CD4-positive, alpha-beta T cell treated with Interleukin-15 for 4 hours (primary cell): Measurements from ENCODE around the gene PMVK.
"Not testable (repeated sequence)": the region's sequence is repeated elsewhere in the genome, so short reads cannot be mapped to it uniquely, and the experiment has no call there.

Experiments used
- DNase-seq: peaks from one replicate; pipeline ENCODE4 v3.0.0-alpha.2; 2020; ENCODE audit warnings: low spot score

The PMVK gene

DNA sequence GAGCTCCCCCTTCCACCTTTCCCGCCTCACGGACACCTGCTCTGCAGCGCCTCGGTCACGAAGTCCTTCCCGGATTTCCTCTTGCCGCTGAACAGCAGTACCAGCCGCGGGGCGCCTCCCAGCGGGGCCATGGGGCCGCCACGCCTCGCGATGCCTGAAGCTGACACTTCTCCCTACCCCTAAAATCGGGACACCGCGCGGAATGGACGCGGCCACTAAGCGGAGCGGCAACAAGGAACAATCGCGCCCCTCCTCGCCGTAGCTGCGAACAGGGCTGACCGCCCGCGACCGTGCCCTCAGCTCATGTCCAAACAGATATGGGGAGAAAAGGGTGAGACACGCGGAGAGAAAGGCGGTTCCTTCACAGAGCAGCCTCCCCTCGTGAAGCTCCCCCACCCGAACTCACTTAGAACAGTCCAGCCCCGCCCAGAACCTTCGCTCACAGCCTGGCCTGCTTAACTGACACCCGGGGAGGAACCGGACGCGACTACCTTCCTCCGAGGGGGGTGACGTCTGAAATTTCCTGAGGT lies at the start of gene PMVK:
PMVK (minus strand) TSS at position 165 of the 530 bp plus-strand sequence; CDS start at position 131, 34 bp downstream.
- DNase-seq: peak; percentile 96

GRCh38 chr1:154983776-154984466 lies 47.4 kb upstream of the PMVK start:
- DNase-seq: no peak

DNA sequence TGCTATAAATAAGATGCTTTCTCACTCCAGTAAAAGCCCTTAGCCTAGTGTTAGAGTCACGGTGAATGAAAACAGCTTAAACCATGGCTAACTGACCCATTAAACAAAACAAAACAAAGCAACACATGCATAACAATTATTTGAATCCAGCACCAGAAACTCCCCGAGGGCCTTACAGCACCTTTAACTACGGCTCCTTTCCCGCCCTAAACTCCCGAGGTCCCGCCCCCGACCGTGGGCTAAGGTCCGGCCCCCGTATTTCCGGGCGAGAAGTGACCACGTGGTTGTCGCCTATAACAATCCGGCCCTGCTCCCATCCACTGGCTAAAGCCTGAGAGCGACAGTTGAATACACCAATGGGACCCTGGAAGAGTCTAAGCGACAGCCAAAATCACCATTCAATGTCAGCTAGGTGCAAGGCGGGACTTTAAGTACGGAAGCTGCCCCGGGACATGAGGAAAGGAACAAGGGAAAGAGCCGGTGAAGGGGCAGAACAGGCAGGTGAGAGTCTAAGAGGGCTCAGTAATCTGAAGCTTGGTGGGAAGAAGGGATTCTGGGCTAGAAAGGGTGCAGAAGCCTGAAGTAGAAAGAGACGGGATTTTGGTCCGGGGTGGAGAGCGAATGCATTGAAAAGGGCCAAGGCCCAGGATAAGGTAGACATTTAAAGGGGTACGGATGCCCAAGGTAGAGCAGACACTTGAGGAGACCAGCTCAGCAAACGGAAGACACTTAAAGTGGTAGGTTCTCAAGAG lies 46.6 kb upstream of the PMVK start, which contains the start of gene FLAD1:
FLAD1 (plus strand) TSS at position 448 of the 752 bp plus-strand sequence. CDS start 351 bp downstream, outside the sequence.
- peak; percentile 99 for DNase-seq

DNA sequence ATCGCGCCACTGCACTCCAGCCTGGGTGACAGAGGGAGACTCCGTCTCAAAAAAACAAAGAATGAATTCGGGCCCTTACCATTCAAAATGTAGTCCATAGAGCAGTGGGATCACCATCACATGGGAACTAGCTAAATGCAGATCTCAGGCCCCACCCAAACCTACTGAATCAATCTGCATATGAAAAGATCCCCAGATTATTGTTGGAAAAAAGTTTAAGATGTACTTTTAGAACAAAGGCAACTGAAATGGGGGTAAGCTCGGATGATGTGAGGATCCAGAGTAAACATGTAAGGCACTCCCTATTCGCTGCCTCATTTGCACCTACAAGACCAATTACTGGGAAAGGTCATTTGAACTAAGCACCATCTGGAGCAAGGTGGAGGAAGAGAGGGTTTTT lies 45.8 kb upstream of the PMVK start:
- no peak for DNase-seq

DNA sequence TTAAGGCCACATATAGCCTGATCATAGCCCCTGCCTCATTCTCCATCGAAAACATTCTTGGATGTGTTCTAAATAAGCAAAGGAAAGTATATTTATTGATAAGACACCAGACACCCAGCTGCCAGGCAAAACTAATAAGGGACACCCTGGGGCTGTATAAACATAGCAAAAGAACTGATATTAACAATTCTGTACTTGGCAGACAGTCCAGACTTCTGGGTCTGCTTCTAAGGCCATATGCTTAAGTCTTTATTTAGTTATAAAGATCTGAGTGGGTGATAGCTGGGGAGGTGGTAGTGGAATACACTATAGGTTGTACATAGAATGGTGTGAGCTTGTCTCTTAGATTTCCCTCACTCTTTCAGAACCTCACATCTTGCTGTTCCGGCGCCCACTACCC lies 41.8 kb upstream of the PMVK start:
- no peak for DNase-seq

DNA sequence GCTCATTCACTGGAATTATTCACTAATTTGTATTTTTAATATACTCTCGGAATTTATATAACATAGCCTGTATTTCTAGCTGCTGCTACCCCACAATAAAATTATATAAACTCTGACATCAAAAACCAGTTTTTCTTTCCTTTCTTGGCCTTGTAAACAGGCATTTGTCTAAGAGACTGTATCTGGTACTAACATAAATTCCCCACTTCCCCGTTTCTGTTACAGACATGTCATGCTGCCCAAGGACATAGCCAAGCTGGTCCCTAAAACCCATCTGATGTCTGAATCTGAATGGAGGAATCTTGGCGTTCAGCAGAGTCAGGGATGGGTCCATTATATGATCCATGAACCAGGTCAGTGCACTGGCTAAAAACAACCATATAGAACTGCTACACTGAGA lies 41.2 kb upstream of the PMVK start:
- not testable (repeated sequence) for DNase-seq

DNA sequence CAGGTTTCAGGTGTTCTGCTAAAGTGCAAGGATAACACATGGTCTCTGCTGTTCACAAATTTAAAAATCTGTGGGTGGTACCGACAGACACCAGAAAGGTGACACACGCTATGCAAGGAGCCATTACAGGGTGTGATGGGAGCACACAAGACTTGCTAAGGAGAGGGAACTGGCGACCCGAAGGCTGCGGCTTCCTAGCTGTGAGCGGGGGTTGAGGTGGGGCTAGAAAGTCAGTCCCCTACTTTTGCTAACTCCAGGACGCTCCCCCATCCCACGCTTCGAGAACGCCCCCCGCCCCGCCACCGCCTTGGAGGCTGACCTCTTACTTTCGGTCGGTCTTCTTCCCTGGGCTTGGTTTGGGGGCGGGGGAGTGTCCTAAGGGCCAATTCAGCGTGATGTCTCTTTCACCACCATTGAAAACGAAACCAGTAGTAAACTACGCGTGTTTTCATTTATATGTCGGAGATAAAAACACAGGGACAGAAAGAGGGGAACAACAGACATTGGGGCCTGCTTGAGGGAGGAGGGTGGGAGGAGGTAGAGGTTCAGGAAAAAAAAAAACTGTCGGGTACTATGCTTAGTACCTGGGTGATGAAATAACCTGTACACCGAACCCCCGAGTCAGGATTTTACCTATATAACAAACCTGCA lies 39.0 kb upstream of the PMVK start:
- DNase-seq: peak; percentile 48

DNA sequence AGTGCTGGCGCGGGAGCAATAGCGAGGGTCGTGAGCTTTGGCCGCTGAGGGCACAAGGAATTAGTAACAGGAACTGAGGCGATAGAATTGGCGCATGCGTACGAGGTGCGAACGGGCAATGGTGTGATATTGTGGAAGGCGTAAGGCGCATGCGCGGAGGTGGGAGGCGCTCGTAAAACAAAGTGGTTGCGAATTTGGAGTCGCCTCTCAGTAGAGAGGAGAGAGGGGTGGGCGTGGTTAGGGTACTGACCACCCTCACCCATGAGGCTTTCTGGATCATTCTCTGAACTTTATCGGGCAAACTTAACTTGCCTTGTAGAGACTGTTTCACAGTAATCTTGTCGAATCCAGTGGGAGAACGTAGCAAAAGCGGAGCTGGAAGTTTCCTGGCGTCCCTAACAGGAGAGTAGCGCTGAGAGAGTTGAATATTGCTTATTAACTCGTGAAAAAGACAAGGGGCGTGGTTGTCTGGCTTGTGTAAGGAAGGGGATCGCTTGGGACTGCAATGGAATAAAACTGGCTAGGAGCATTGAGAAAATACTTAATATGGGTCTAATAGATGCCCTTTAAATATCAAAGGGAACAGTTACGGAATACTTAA lies 38.4 kb upstream of the PMVK start:
- DNase-seq: peak; percentile 95

DNA sequence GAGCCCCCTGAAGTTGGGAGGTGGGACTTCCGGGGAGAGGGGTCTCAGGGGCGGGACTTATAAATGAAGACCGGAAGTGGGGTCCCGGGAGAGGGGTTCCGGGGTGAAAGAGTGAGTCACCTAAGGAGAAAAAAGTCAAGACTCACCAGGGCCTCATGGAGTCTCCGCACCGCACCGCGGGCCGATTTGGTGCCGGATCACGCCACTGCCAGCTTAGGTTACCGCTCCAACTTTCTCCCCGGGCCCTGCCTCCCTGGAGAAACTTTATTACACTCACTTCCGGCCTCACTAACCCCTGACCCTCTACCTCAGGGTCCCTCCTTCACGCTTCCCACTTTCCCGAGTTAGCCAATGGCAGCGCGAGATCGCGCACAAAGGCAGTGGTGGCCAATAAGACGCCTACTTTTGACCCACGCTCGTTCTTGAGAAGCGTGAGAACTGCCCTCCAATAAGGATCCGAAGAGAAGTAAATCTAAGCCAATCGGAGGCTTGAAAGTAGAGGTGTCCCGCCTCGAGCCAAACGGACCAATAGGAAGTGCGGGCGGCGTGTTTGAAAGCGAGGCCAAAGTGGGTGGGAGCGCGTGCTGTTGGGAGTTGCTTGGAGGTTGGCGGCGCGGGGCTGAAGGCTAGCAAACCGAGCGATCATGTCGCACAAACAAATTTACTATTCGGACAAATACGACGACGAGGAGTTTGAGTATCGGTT lies 37.7 kb upstream of the PMVK start, which contains the start of gene CKS1B:
CKS1B (plus strand) TSS at position 580 of the 706 bp plus-strand sequence; CDS start at position 645, 65 bp downstream.
- peak; percentile 99 for DNase-seq

DNA sequence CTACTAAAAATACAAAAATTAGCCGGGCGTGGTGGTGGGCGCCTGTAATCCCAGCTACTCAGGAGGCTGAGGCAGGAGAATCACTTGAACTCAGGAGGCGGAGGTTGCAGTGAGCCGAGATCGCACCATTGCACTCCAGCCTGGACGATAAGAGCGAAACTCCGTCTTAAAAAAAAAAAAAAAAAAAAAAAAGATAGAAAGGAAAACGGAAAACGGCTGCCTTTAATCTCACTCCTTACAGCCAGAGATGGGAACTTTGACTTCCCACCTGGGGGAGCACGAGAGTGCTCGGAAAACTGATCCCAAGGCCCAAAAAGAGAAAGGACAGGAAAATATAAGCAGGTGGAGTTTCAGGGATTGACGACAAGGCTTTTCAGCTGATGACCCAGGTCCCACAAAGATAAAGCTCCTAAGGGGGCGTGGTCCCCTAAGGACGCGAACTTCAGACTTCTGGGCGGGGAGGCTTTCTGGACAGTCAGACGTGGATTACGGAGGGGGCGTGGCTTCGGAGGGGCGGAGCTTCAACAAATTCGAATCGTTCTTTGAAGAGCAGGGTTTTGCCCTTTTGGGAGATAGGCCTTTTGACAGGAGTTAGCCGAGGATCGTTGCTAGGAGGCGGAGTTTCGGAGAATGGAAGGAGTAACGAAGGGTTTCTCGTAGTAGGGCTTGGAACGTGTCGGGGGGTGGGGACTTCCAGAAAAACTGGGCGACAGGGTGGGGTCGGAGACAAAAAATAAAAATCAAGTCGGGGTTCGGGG lies 37.0 kb upstream of the PMVK start:
- DNase-seq: peak; percentile 92

DNA sequence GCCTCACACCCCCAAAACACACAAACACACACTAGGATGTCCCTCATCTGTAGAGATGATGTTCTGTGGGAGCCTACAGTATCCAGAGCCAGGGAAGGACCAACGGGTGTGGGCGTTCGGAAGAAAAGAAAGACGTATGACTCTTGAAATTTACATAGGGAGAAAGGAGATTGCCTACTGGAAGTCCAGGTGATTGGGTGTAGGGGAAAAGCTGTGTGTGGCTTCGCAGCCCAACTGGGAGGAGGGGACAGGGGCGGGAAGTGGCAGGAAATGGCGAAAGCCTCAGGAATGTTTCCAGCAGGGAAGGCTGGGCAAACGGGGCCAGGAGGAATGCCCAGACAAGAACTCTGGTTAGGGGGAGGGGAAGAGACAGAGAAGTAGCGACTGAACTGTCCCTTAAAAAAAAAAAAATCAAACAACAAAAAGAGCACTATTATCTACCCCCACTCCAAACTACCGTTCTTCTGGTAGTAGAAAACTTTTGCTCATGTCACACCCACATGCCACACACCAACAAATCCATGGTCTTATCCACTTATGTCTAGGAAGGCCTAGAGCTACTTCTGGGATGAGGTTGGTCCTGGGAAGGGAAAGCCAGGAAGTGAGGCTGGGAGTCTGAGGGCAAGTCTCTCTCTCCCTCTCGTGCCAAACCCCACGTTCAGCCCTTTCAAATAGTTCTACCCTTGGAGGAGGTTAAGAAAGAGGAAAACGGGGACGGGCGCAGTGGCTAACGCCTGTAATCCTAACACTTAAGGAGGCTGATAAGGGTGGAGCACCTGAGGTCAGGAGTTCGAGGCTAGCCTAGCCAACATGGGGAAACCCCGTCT lies 36.2 kb upstream of the PMVK start:
- DNase-seq: no peak

DNA sequence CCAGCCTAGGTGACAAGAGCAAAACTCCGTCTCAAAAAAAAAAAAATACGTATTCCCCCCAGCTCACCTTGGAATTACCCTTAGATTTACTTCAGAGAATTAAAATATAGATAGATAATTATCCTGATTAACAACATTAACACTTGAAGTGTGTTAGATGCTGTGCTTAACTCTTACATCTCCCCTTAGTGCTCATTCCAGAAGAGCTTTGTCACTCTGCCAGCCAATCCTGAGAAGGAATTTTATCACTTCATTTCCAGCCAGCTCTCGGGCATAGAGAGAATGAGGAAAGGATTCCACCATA lies 35.6 kb upstream of the PMVK start:
- no peak for DNase-seq

- no peak for DNase-seq
These were observed 35.0 kb upstream of the PMVK start for GRCh38 chr1:154971341-154971998.

GRCh38 chr1:154970631-154971340 lies 34.3 kb upstream of the PMVK start, which contains the start of gene SHC1:
TSS of gene SHC1 (minus strand) at chr1:154970747. CDS start at chr1:154970526, 221 bp downstream.
- DNase-seq: peak; percentile 29

- DNase-seq: no peak
These were observed 33.4 kb upstream of the PMVK start for GRCh38 chr1:154969860-154970452.

DNA sequence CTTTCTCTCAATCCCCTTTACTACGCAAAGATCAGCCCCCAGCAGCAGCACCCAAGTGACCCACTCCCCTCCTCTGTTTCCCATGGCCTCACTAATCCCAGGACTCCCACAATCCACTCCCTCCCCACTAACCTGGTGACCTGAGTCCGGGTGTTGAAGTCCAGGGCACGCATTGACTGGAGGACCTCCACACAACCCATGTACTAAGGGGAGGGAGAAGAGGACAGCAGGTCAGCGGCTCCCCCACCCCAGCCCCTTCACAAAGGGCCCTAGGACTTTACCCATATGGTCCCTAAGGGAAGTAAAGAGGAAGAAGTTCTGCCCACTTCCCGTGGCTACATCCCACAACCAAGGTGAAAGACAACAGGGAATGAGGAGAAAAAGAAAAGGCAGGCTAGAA lies 32.7 kb upstream of the PMVK start:
- no peak for DNase-seq

GRCh38 chr1:154968731-154969130 lies 32.2 kb upstream of the PMVK start:
- no peak for DNase-seq

GRCh38 chr1:154967331-154967950 lies 30.9 kb upstream of the PMVK start:
- DNase-seq: no peak
